GM12878 (cell line): Measurements from ENCODE around the gene ZNF701.

ENCODE experiments used
- ATF3 ChIP-seq: IDR thresholded peaks from 2 replicates; pipeline ENCODE4 v1.6.1; 2011; ENCODE audit warnings: low read depth, mild to moderate bottlenecking, low read length, moderate library complexity, borderline replicate concordance; ENCODE audit errors: extremely low read depth
- CTCF ChIP-seq, 3 experiments: IDR thresholded peaks in 2 of 3; conservative IDR thresholded peaks in 1 of 3; 2 replicates each; pipeline ENCODE4 v1.5.1; 2011; ENCODE audit warnings: low read depth in 3 of 3, low read length in 3 of 3, mild to moderate bottlenecking in 3 of 3, control low read depth in 2 of 3, moderate library complexity in 2 of 3, inconsistent platforms in 1 of 3, mixed read lengths in 1 of 3; ENCODE audit not compliant: control insufficient read depth in 2 of 3, insufficient read depth in 1 of 3; ENCODE audit errors: extremely low read depth in 1 of 3
- MLLT1 ChIP-seq: fragments of 450-650 bp; IDR thresholded peaks from 2 replicates; pipeline ENCODE4 v1.6.1; 2016; ENCODE audit warnings: mild to moderate bottlenecking
- POLR2A ChIP-seq: IDR thresholded peaks from 2 replicates; pipeline ENCODE4 v1.6.1; 2011; ENCODE audit warnings: low read depth, mild to moderate bottlenecking, low read length
- TF ChIP-seq, protein P1 (sequence below): IDR thresholded peaks from 2 replicates; pipeline ENCODE4 v1.6.1; 2012; ENCODE audit warnings: mild to moderate bottlenecking, low read depth, low read length
- TF ChIP-seq, protein P2 (sequence below): fragments of 450-650 bp; IDR thresholded peaks from 2 replicates; pipeline ENCODE4 v1.6.1; 2018; ENCODE audit warnings: borderline replicate concordance, mild to moderate bottlenecking; ENCODE audit not compliant: partially characterized antibody

DNA sequence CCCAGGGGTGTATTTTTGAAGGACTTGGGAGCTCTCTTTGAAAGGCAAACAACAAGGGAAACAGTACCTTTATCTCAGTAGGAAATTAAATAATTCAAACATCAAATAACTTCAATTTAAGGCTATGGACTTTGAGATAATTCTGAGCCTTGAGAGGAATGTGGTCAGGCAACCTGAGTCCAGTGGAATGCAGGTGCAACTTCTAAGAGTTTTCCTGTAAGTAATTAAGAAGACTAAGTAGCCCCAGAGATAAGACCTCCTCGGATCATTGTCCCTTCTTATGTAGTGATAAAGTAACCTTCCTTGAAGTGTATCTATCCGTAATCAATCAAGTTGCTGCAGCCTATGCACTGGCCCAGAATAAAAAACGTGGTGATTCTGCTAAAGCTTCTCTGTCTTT is 29.2 kb downstream of the ZNF701 start:
- no peak for TF ChIP-seq POLR2A
- TF ChIP-seq CTCF (IDR thresholded peaks at IDR 0.05 in 2 of 3, conservative IDR thresholded peaks at IDR 0.05 in 1 of 3; ENCODE audit: control insufficient read depth in 2 of 3, extremely low read depth in 1 of 3, insufficient read depth in 1 of 3, low read depth in 3 of 3, low read length in 3 of 3), result no peak
- TF ChIP-seq, protein P1, sequence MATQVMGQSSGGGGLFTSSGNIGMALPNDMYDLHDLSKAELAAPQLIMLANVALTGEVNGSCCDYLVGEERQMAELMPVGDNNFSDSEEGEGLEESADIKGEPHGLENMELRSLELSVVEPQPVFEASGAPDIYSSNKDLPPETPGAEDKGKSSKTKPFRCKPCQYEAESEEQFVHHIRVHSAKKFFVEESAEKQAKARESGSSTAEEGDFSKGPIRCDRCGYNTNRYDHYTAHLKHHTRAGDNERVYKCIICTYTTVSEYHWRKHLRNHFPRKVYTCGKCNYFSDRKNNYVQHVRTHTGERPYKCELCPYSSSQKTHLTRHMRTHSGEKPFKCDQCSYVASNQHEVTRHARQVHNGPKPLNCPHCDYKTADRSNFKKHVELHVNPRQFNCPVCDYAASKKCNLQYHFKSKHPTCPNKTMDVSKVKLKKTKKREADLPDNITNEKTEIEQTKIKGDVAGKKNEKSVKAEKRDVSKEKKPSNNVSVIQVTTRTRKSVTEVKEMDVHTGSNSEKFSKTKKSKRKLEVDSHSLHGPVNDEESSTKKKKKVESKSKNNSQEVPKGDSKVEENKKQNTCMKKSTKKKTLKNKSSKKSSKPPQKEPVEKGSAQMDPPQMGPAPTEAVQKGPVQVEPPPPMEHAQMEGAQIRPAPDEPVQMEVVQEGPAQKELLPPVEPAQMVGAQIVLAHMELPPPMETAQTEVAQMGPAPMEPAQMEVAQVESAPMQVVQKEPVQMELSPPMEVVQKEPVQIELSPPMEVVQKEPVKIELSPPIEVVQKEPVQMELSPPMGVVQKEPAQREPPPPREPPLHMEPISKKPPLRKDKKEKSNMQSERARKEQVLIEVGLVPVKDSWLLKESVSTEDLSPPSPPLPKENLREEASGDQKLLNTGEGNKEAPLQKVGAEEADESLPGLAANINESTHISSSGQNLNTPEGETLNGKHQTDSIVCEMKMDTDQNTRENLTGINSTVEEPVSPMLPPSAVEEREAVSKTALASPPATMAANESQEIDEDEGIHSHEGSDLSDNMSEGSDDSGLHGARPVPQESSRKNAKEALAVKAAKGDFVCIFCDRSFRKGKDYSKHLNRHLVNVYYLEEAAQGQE, result no peak
- TF ChIP-seq, protein P2, sequence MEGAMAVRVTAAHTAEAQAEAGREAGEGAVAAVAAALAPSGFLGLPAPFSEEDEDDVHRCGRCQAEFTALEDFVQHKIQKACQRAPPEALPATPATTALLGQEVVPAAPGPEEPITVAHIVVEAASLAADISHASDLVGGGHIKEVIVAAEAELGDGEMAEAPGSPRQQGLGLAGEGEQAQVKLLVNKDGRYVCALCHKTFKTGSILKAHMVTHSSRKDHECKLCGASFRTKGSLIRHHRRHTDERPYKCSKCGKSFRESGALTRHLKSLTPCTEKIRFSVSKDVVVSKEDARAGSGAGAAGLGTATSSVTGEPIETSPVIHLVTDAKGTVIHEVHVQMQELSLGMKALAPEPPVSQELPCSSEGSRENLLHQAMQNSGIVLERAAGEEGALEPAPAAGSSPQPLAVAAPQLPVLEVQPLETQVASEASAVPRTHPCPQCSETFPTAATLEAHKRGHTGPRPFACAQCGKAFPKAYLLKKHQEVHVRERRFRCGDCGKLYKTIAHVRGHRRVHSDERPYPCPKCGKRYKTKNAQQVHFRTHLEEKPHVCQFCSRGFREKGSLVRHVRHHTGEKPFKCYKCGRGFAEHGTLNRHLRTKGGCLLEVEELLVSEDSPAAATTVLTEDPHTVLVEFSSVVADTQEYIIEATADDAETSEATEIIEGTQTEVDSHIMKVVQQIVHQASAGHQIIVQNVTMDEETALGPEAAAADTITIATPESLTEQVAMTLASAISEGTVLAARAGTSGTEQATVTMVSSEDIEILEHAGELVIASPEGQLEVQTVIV, result no peak
- TF ChIP-seq MLLT1, result no peak
- no peak for TF ChIP-seq ATF3
